GM23338 (cell line): ENCODE results near the gene TREM2. TPM values are rescaled to one million over a fixed set of nuclear protein-coding genes. Genes with fewer than 3 reads are reported as not detected.
"Not testable (repeated sequence)": the region's sequence is repeated elsewhere in the genome, so short reads cannot be mapped to it uniquely, and the experiment has no call there.

Experiments
- ATAC-seq: fragments of 200-7000 bp; cut with Tn5 transposase; 3 replicates; pipeline ENCODE4 v1.9.1; 2020
- DNase-seq: peaks from one replicate; pipeline ENCODE4 v3.0.0-alpha.2; 2015; ENCODE audit warnings: low spot score
- H2AFZ ChIP-seq: fragments of 200-600 bp; sonication (generic); 2 replicates; pipeline ENCODE4 v1.8.0; 2016; ENCODE audit warnings: antibody characterized with exemption, mild to moderate bottlenecking, moderate library complexity
- H3F3A ChIP-seq: fragments of 200-600 bp; sonication (generic); replicated peaks from 2 replicates; pipeline ENCODE4 v1.8.0; 2017; ENCODE audit warnings: antibody characterized with exemption, mixed run types, low read depth
- H3K27ac ChIP-seq: fragments of 200-600 bp; sonication (generic); 2 replicates; pipeline ENCODE4 v1.6.1; 2016; ENCODE audit warnings: low read depth
- H3K27me3 ChIP-seq: fragments of 200-600 bp; sonication (generic); 2 replicates; pipeline ENCODE4 v1.8.0; 2016; ENCODE audit warnings: mild to moderate bottlenecking, mixed run types, moderate library complexity; ENCODE audit not compliant: insufficient read depth
- H3K36me3 ChIP-seq: fragments of 200-600 bp; sonication (generic); 2 replicates; pipeline ENCODE4 v1.8.0; 2016; ENCODE audit warnings: mild to moderate bottlenecking; ENCODE audit not compliant: insufficient read depth
- H3K4me1 ChIP-seq: fragments of 200-600 bp; sonication (generic); 2 replicates; pipeline ENCODE4 v1.8.0; 2016; ENCODE audit warnings: mild to moderate bottlenecking, moderate library complexity; ENCODE audit not compliant: insufficient read depth
- H3K4me2 ChIP-seq: fragments of 200-600 bp; sonication (generic); 2 replicates; pipeline ENCODE4 v1.7.1; 2017; ENCODE audit warnings: mixed run types
- H3K4me3 ChIP-seq: fragments of 200-600 bp; sonication (generic); 2 replicates; pipeline ENCODE4 v1.6.1; 2016; ENCODE audit warnings: mixed run types
- H3K79me2 ChIP-seq: fragments of 200-600 bp; sonication (generic); replicated peaks from 2 replicates; pipeline ENCODE4 v1.8.0; 2017; ENCODE audit warnings: mild to moderate bottlenecking; ENCODE audit not compliant: insufficient read depth
- H3K9me2 ChIP-seq: fragments of 200-600 bp; sonication (generic); 2 replicates; pipeline ENCODE4 v1.8.0; 2017; ENCODE audit not compliant: insufficient read depth
- H4K20me1 ChIP-seq: fragments of 200-600 bp; sonication (generic); replicated peaks from 2 replicates; pipeline ENCODE4 v1.8.0; 2017; ENCODE audit warnings: mild to moderate bottlenecking; ENCODE audit not compliant: insufficient read depth
- H3K27ac Mint-ChIP-seq: 2 replicates; pipeline ENCODE4 v1.8.0; 2020; ENCODE audit warnings: inconsistent platforms, mild to moderate bottlenecking, moderate library complexity, mixed read lengths
- H3K27me3 Mint-ChIP-seq: 3 replicates; pipeline ENCODE4 v1.8.0; 2022; ENCODE audit warnings: low read depth, mild to moderate bottlenecking, moderate library complexity, mixed read lengths, inconsistent platforms; ENCODE audit not compliant: insufficient read depth, poor library complexity
- H3K36me3 Mint-ChIP-seq: 3 replicates; pipeline ENCODE4 v1.8.0; 2021; ENCODE audit warnings: low read depth, mild to moderate bottlenecking, inconsistent platforms, moderate library complexity, mixed read lengths
- H3K4me1 Mint-ChIP-seq: 3 replicates; pipeline ENCODE4 v1.8.0; 2020; ENCODE audit warnings: mild to moderate bottlenecking, inconsistent platforms, mixed read lengths
- H3K4me3 Mint-ChIP-seq: 3 replicates; pipeline ENCODE4 v1.8.0; 2021; ENCODE audit warnings: moderate library complexity, mild to moderate bottlenecking, inconsistent platforms, mixed read lengths
- H3K9me3 Mint-ChIP-seq: 3 replicates; pipeline ENCODE4 v1.8.0; 2020; ENCODE audit warnings: moderate library complexity, mild to moderate bottlenecking, inconsistent platforms, mixed read lengths
- JUNB ChIP-seq: IDR thresholded peaks from one replicate; pipeline ENCODE4 v1.6.1; 2016; ENCODE audit warnings: antibody characterized with exemption; ENCODE audit not compliant: unreplicated experiment
- polyA plus RNA-seq: library from polyadenylated mRNA; unstranded; fragments of >200 nt; fragmentation: Nextera tagmentation; extraction: Ambion mirVana; gene quantifications from 2 replicates; pipeline ENCODE4 v1.2.1, GENCODE V29; 2016
- total RNA-seq: library from RNA; depleted of rRNA; stranded (reverse); fragments of >200 nt; shearing (Covaris generic); gene quantifications from 2 replicates; pipeline ENCODE4 v1.2.3, GENCODE V29; 2014; rRNA removed

TREM2 gene
- total and polyA plus RNA-seq, 2 experiments from 2014 or later: not detected

DNA sequence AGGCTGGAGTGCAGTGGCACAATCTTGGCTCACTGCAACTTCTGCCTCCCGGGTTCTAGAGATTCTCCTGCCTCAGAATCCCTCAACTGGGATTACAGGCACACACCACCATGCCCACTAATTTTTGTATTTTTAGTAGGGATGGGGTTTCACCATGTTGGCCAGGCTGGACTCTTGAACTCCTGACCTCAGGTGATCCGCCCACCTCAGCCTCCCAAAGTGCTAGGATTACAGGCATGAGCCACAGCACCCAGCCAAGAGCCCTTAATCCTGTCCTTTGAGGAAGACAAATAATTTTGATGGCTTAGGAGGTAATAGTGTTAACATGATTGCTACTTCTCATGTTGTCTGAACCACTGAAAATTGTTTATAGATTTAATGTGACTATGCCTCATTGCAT lies 47.9 kb downstream of the TREM2 start:
- H3K9me3 Mint-ChIP-seq, H3K4me1 ChIP-seq, H3K4me3 ChIP-seq, H3K36me3 ChIP-seq, H2AFZ ChIP-seq, H3K36me3 Mint-ChIP-seq, H3K79me2 ChIP-seq, H4K20me1 ChIP-seq, ATAC-seq, H3K9me2 ChIP-seq, H3K27ac ChIP-seq, H3K4me2 ChIP-seq, H3K4me3 Mint-ChIP-seq, H3K4me1 Mint-ChIP-seq, DNase-seq, H3K27ac Mint-ChIP-seq, H3F3A ChIP-seq, H3K27me3 ChIP-seq, H3K27me3 Mint-ChIP-seq: not testable (repeated sequence)

DNA sequence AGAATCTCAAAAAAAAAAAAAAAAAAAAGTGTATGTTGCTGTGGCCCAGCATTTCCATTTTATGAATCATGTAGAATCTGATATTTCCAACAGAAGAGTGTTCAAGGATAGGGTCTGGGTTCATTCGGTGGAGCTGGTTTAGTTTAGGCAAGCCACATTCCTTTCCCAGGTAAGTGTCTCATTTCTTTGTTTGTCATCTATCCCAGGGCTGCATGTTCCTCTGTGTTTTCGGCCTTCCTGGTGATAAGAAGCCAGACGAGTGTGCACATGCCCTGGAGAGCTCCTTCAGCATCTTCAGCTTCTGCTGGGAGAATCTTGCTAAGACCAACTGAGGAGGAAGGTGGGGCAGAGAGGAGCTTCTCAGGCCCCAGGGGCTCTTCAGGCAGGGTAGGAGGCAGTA lies 51.9 kb downstream of the TREM2 start:
- no peak for TF ChIP-seq JUNB
- H3K27me3 Mint-ChIP-seq: peaks cover 3% of the 10 kb centered on the region
- Histone ChIP-seq H3K9me2 (no peaks in the 10 kb centered on the region; the same call in 1 of the 2 replicates), H3K36me3 (no peaks in the 10 kb centered on the region), H3K4me2 (no peak overlapping the region), H2AFZ (no peak overlapping the region), H4K20me1 (no peaks in the 10 kb centered on the region), H3K79me2 (no peaks in the 10 kb centered on the region), H3F3A (no peaks in the 10 kb centered on the region), H3K4me3 (no peak overlapping the region), H3K27ac (no peak overlapping the region), H3K4me1 (no peaks in the 10 kb centered on the region), H3K27me3 (no peaks in the 10 kb centered on the region)
- H3K9me3 Mint-ChIP-seq: no peaks in the 10 kb centered on the region
- H3K36me3 Mint-ChIP-seq: no peaks in the 10 kb centered on the region
- ATAC-seq: no peak
- peaks cover 4% of the 10 kb centered on the region; the same call in 1 of the 3 replicates for H3K4me1 Mint-ChIP-seq
- no peak for DNase-seq
- H3K4me3 Mint-ChIP-seq: no peak overlapping the region
- H3K27ac Mint-ChIP-seq: no peak overlapping the region

Other genes with a start within 250 kb of the TREM2 start
- 1.2 and 2.4 TPM in 2 replicates for gene UNC5CL, start 123.9 kb downstream of the TREM2 start, total RNA-seq
- gene UNC5CL, start 123.9 kb downstream of the TREM2 start, polyA plus RNA-seq: 0.57 and 0.87 TPM in 2 replicates
- not detected in 2 replicates for gene TSPO2, start 120.6 kb downstream of the TREM2 start, total RNA-seq
- gene TSPO2, start 120.6 kb downstream of the TREM2 start, polyA plus RNA-seq: 0.31 TPM in 1 of 2 replicates, not detected in the other
- not detected in 2 replicates for gene APOBEC2, start 109.9 kb downstream of the TREM2 start, total RNA-seq
- 0.77 and 2.4 TPM in 2 replicates for gene APOBEC2, start 109.9 kb downstream of the TREM2 start, polyA plus RNA-seq
- 25.9 and 33.1 TPM in 2 replicates for gene OARD1, start 90.8 kb downstream of the TREM2 start, total RNA-seq
- 49.9 and 60.8 TPM in 2 replicates for gene OARD1, start 90.8 kb downstream of the TREM2 start, polyA plus RNA-seq
- 35.7 and 39.1 TPM in 2 replicates for gene NFYA, start 90.1 kb downstream of the TREM2 start, total RNA-seq
- 10.2 and 10.8 TPM in 2 replicates for gene NFYA, start 90.1 kb downstream of the TREM2 start, polyA plus RNA-seq
- not detected in 2 replicates for gene TREML1, start 8.8 kb downstream of the TREM2 start, total RNA-seq
- not detected in 2 replicates for gene TREML1, start 8.8 kb downstream of the TREM2 start, polyA plus RNA-seq
- 0.07 TPM in 1 of 2 replicates, not detected in the other for gene TREML2, start 38.0 kb upstream of the TREM2 start, total RNA-seq
- gene TREML2, start 38.0 kb upstream of the TREM2 start, polyA plus RNA-seq: 0.19 TPM in 1 of 2 replicates, not detected in the other
- not detected in 2 replicates for gene TREML4, start 65.2 kb upstream of the TREM2 start, total RNA-seq
- gene TREML4, start 65.2 kb upstream of the TREM2 start, polyA plus RNA-seq: not detected in 2 replicates
- gene TREM1, start 123.6 kb upstream of the TREM2 start, total RNA-seq: not detected in 2 replicates
- not detected in 2 replicates for gene TREM1, start 123.6 kb upstream of the TREM2 start, polyA plus RNA-seq
- not detected in 2 replicates for gene NCR2, start 172.5 kb upstream of the TREM2 start, total RNA-seq
- not detected in 2 replicates for gene NCR2, start 172.5 kb upstream of the TREM2 start, polyA plus RNA-seq